ENCODE results near the gene GLTPD2.

- TF ChIP-seq CTCF (conservative IDR thresholded peaks at IDR 0.05; ENCODE audit: low read length): no peak
- no peak for TF ChIP-seq EZH2phosphoT487 (IDR thresholded peaks at IDR 0.05; ENCODE audit: borderline replicate concordance)
Observed at GRCh38 chr17:4788807-4789700, at the start of gene GLTPD2.
